Erythroblast (primary cell): Measurements from ENCODE around the gene PDE7B.
"Not testable (repeated sequence)": the region's sequence is repeated elsewhere in the genome, so short reads cannot be mapped to it uniquely, and the experiment has no call there.

Experiments
- GATA1 ChIP-seq: IDR thresholded peaks from 2 replicates; pipeline ENCODE4 v1.6.1; 2011; ENCODE audit warnings: low read depth, mild to moderate bottlenecking, control low read depth, low read length, moderate library complexity
- POLR2A ChIP-seq: IDR thresholded peaks from 2 replicates; pipeline ENCODE4 v1.6.1; 2011; ENCODE audit warnings: mild to moderate bottlenecking, low read length

DNA sequence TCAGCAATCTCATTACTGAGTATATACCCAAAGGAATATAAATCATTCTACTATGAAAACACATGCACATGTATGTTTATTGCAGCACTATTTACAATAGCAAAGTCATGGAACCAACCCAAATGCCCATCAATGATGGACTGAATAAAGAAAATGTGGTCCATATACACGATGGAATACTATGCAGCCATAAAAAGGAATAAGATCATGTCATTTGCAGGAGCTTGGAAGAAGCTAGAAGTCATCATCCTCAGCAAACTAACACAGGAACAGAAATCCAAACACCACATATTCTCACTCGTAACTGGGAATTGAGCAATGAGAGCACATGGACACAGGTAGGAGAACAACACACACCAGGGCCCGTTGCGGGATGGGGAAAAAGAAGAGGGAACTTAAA lies 373.5 kb downstream of the PDE7B start:
- TF ChIP-seq POLR2A, GATA1: not testable (repeated sequence)
